IMR-90 (cell line): ENCODE data around the gene SGPL1. TPM values are rescaled to one million over a fixed set of nuclear protein-coding genes. Genes with fewer than 3 reads are reported as not detected.

Experiments
- ATAC-seq: fragments of 200-7000 bp; cut with Tn5 transposase; 2 replicates; pipeline ENCODE4 v1.9.1; 2020; ENCODE audit warnings: low read depth, mild to moderate bottlenecking, moderate library complexity
- BruUV-seq: library from RNA; stranded (reverse); fragments of 400-500 nt; replicated peaks from 2 replicates; lab custom pipeline; 2021; lab: Mats Ljungman, UMichigan
- CTCF ChIA-PET: fragments of 300-600 bp; formaldehyde crosslinking; extraction: SDS; loops from one replicate; lab custom pipeline; 2021; ENCODE audit warnings: antibody characterized with exemption; lab: Yijun Ruan, JAX
- POLR2A ChIA-PET: fragments of 300-600 bp; sonication (Branson Sonifier 250); formaldehyde crosslinking; loops from one replicate; lab custom pipeline; 2022; ENCODE audit warnings: antibody characterized with exemption; ENCODE audit not compliant: unreplicated experiment; lab: Charles Lee
- DNase-seq: peaks from one replicate; pipeline ENCODE4 v3.0.0; 2013
- H2AFZ ChIP-seq: replicated peaks from 2 replicates; pipeline ENCODE3; 2013; ENCODE audit warnings: low read length, mild to moderate bottlenecking; ENCODE audit not compliant: poor library complexity
- H2AK5ac ChIP-seq: 2 replicates; pipeline ENCODE4 v1.6.1; 2013; ENCODE audit warnings: low read depth, low read length, inconsistent platforms
- H2AK9ac ChIP-seq: replicated peaks from 2 replicates; pipeline ENCODE3; 2013; ENCODE audit warnings: mild to moderate bottlenecking, low read depth, low read length, moderate library complexity; ENCODE audit not compliant: poor library complexity
- H2BK120ac ChIP-seq: 2 replicates; pipeline ENCODE4 v1.6.1; 2013; ENCODE audit warnings: low read depth, low read length, inconsistent platforms
- H2BK15ac ChIP-seq: 3 replicates; pipeline ENCODE4 v1.6.1; 2013; ENCODE audit warnings: low read depth, low read length, inconsistent platforms
- H2BK20ac ChIP-seq: 2 replicates; pipeline ENCODE4 v1.6.1; 2013; ENCODE audit warnings: low read depth, mild to moderate bottlenecking, inconsistent platforms, low read length, moderate library complexity
- H2BK5ac ChIP-seq: 2 replicates; pipeline ENCODE4 v1.6.1; 2013; ENCODE audit warnings: mild to moderate bottlenecking, low read depth, low read length, inconsistent platforms; ENCODE audit not compliant: poor library complexity, severe bottlenecking
- H3K14ac ChIP-seq: replicated peaks from 2 replicates; pipeline ENCODE4 v1.6.1; 2013; ENCODE audit warnings: low read depth, low read length, inconsistent platforms
- H3K18ac ChIP-seq: 2 replicates; pipeline ENCODE4 v1.6.1; 2013; ENCODE audit warnings: low read depth, low read length, control low read depth
- H3K23ac ChIP-seq: 2 replicates; pipeline ENCODE4 v1.6.1; 2013; ENCODE audit warnings: low read depth, low read length, inconsistent platforms
- H3K27ac ChIP-seq: 2 replicates; pipeline ENCODE4 v1.5.1; 2013; ENCODE audit warnings: mild to moderate bottlenecking, control low read depth, low read length; ENCODE audit not compliant: insufficient read depth
- H3K27me3 ChIP-seq: 2 replicates; pipeline ENCODE4 v1.6.1; 2013; ENCODE audit warnings: low read length; ENCODE audit not compliant: control insufficient read depth, insufficient read depth
- H3K36me3 ChIP-seq: 2 replicates; pipeline ENCODE4 v1.6.1; 2013; ENCODE audit warnings: low read length, mixed read lengths; ENCODE audit not compliant: control insufficient read depth, insufficient read depth
- H3K4ac ChIP-seq: 2 replicates; pipeline ENCODE4 v1.6.1; 2013; ENCODE audit warnings: low read depth, low read length, inconsistent platforms
- H3K4me1 ChIP-seq: 2 replicates; pipeline ENCODE4 v1.6.1; 2013; ENCODE audit warnings: low read length, mixed read lengths; ENCODE audit not compliant: control insufficient read depth, insufficient read depth
- H3K4me2 ChIP-seq: 2 replicates; pipeline ENCODE4 v1.6.1; 2013; ENCODE audit warnings: low read depth, mild to moderate bottlenecking, control low read depth, low read length, moderate library complexity
- H3K4me3 ChIP-seq: 2 replicates; pipeline ENCODE4 v1.5.1; 2013; ENCODE audit warnings: low read depth, mild to moderate bottlenecking, control low read depth, low read length, moderate library complexity; ENCODE audit not compliant: insufficient read depth
- H3K56ac ChIP-seq: 2 replicates; pipeline ENCODE4 v1.6.1; 2013; ENCODE audit warnings: low read length, inconsistent platforms; ENCODE audit not compliant: insufficient read depth; ENCODE audit errors: extremely low read depth
- H3K79me1 ChIP-seq, 2 experiments: 2 replicates each; pipeline ENCODE4 v1.6.1; 2013; ENCODE audit warnings: low read length in 2 of 2, inconsistent platforms in 1 of 2, low read depth in 1 of 2
- H3K9ac ChIP-seq: 2 replicates; pipeline ENCODE4 v1.6.1; 2013; ENCODE audit warnings: low read depth, low read length, control low read depth
- H3K9me1 ChIP-seq: 2 replicates; pipeline ENCODE4 v1.6.1; 2013; ENCODE audit warnings: low read length, inconsistent platforms; ENCODE audit not compliant: insufficient read depth
- H3K9me3 ChIP-seq: 2 replicates; pipeline ENCODE4 v1.6.1; 2013; ENCODE audit warnings: low read length; ENCODE audit not compliant: control insufficient read depth, insufficient read depth
- H4K20me1 ChIP-seq: 2 replicates; pipeline ENCODE4 v1.6.1; 2013; ENCODE audit warnings: low read length, inconsistent platforms; ENCODE audit not compliant: insufficient read depth
- H4K5ac ChIP-seq: 2 replicates; pipeline ENCODE4 v1.6.1; 2013; ENCODE audit warnings: mild to moderate bottlenecking, low read depth, low read length, control low read depth
- H4K8ac ChIP-seq, 2 experiments: 2 replicates each; pipeline ENCODE4 v1.6.1; 2013; ENCODE audit warnings: low read depth in 2 of 2, low read length in 2 of 2, control low read depth in 1 of 2, inconsistent platforms in 1 of 2
- H4K91ac ChIP-seq: 2 replicates; pipeline ENCODE4 v1.6.1; 2013; ENCODE audit warnings: low read depth, low read length, inconsistent platforms; ENCODE audit not compliant: insufficient read depth
- BHLHE40 ChIP-seq: fragments of 150-350 bp; IDR thresholded peaks from 2 replicates; pipeline ENCODE4 v1.6.1; 2016; ENCODE audit warnings: mild to moderate bottlenecking, low read depth, low read length
- CEBPB ChIP-seq: IDR thresholded peaks from 2 replicates; pipeline ENCODE4 v1.6.1; 2012; ENCODE audit warnings: low read depth, low read length, improper control_type of control experiment
- CHD1 ChIP-seq: IDR thresholded peaks from 2 replicates; pipeline ENCODE4 v1.6.1; 2012; ENCODE audit warnings: low read depth, low read length, improper control_type of control experiment
- FOS ChIP-seq: fragments of 150-350 bp; IDR thresholded peaks from 2 replicates; pipeline ENCODE4 v1.6.1; 2016; ENCODE audit warnings: low read depth, low read length
- MAFK ChIP-seq: IDR thresholded peaks from 2 replicates; pipeline ENCODE4 v1.6.1; 2012; ENCODE audit warnings: low read depth, low read length, improper control_type of control experiment
- MAZ ChIP-seq: IDR thresholded peaks from 2 replicates; pipeline ENCODE4 v1.6.1; 2012; ENCODE audit warnings: low read depth, mild to moderate bottlenecking, low read length, improper control_type of control experiment, moderate library complexity, borderline replicate concordance
- MXI1 ChIP-seq: IDR thresholded peaks from 2 replicates; pipeline ENCODE4 v1.6.1; 2012; ENCODE audit warnings: low read depth, mild to moderate bottlenecking, low read length, moderate library complexity, borderline replicate concordance
- NFE2L2 ChIP-seq: fragments of 150-350 bp; IDR thresholded peaks from 2 replicates; pipeline ENCODE4 v1.6.1; 2016; ENCODE audit warnings: low read depth, mild to moderate bottlenecking, low read length
- POLR2A ChIP-seq: IDR thresholded peaks from 2 replicates; pipeline ENCODE4 v1.6.1; 2012; ENCODE audit warnings: mild to moderate bottlenecking, low read depth, low read length
- RCOR1 ChIP-seq: IDR thresholded peaks from 2 replicates; pipeline ENCODE4 v1.6.1; 2012; ENCODE audit warnings: mild to moderate bottlenecking, low read length, improper control_type of control experiment; ENCODE audit not compliant: insufficient replicate concordance
- RFX5 ChIP-seq: IDR thresholded peaks from 2 replicates; pipeline ENCODE4 v1.8.0; 2012; ENCODE audit warnings: low read depth, mild to moderate bottlenecking, low read length, moderate library complexity
- SMC3 ChIP-seq: fragments of 150-350 bp; IDR thresholded peaks from 2 replicates; pipeline ENCODE4 v1.6.1; 2016; ENCODE audit warnings: low read depth, mild to moderate bottlenecking, antibody characterized with exemption, low read length, moderate library complexity
- WGBS, 2 experiments: methylation state at CpG; one replicate each; pipeline versions ENCODE4 v1.1.5 to v1.1.7; 2013; ENCODE audit warnings: missing lambda C conversion rate in 2 of 2; ENCODE audit not compliant: insufficient read length in 1 of 2; ENCODE audit errors: extremely low coverage in 2 of 2; 5-methylcytosine and 5-hydroxymethylcytosine counted together
- dilution Hi-C: fragments of 300-500 bp; cut with HindIII; formaldehyde crosslinking; loops from one replicate; pipeline ENCODE4 v1.14.3; 2018; ENCODE audit warnings: low sequenced_read_pairs; ENCODE audit not compliant: unreplicated experiment
- in situ Hi-C: fragments of 300-500 bp; cut with MboI; formaldehyde crosslinking; loops from 3 replicates; pipeline ENCODE4 v1.14.3; 2019; ENCODE audit warnings: low sequenced_read_pairs, inconsistent platforms, mixed read lengths
- intact Hi-C: fragments of 100-400 bp; cut with micrococcal nuclease; formaldehyde crosslinking; loops from 2 replicates; pipeline ENCODE4 v1.10.0; 2022
- polyA plus RNA-seq, 3 experiments: library from polyadenylated mRNA; depleted of rRNA; stranded (reverse); fragments of >200 nt; gene quantifications; 2 replicates each; pipeline ENCODE4 v1.2.3, GENCODE V29; 2012; ENCODE audit warnings: low replicate concordance in 1 of 3
- total RNA-seq: library from RNA; depleted of rRNA; stranded (reverse); fragments of >200 nt; gene quantifications from 2 replicates; pipeline ENCODE4 v1.2.3, GENCODE V29; 2012
- TF ChIP-seq, protein P1 (sequence below): conservative IDR thresholded peaks from 2 replicates; pipeline ENCODE4 v1.5.1; 2012; ENCODE audit warnings: mild to moderate bottlenecking, low read depth, low read length, improper control_type of control experiment
- TF ChIP-seq, protein P2 (sequence below): fragments of 150-350 bp; IDR thresholded peaks from 2 replicates; pipeline ENCODE4 v1.6.1; 2017; ENCODE audit warnings: mild to moderate bottlenecking, antibody characterized with exemption, low read length, low read depth

The SGPL1 gene
- total and polyA plus RNA-seq, 2 of the 4 experiments (the other 2 are of a cell fraction) = 12.2 to 26.7 TPM

DNA sequence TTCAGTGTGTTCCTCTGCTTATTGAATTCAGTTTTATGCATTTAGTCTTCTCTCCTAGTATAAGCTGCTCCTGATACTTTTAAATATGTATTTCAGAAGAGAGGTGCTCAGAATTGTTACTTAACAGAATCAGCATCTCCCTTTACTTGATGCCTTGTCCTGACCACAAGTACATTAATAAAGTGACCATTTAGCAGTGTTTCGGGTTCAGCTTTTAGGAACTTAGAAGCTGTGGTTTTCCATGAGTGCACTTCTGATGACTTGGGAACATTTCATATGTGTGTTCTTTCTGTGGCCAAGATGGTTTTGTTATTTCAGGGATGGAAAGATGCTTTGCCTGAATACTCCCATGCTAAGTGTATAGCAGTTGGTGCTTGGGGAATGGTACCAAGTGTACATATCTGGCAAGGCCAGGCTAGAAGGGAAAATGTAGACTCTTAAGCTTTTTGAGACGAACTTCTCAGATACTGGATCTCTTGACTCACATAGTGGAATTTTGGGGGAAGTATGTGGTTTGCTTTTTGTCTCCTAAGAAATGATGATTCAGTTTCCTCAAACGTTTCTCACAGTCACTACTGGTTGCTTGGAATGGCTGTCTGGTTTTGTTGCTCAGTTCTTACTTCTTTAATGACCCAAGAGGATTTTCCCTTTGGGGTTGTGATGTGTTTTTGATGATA, 17.2 kb downstream of the SGPL1 start:
- Histone ChIP-seq H3K79me1 (peaks cover 46 to 73% of the 10 kb centered on the region in 2 experiments), H3K14ac (peak overlapping the region; percentile 73), H3K9ac (no peak overlapping the region; the same call in 1 of the 2 replicates), H3K4me2 (peak overlapping the region; percentile 85; the same call in 1 of the 2 replicates), H3K4ac (peak overlapping the region; percentile 68), H4K91ac (peak overlapping the region; percentile 64), H4K20me1 (peaks cover 3% of the 10 kb centered on the region; the same call in 1 of the 2 replicates), H3K23ac (peak overlapping the region; percentile 63; the same call in 1 of the 2 replicates), H2BK20ac (peak overlapping the region; percentile 74), H2BK120ac (peak overlapping the region; percentile 76), H4K5ac (peak overlapping the region; percentile 25; the same call in 1 of the 2 replicates), H3K4me1 (peaks cover 27% of the 10 kb centered on the region), H2AK5ac (0 out of 2 replicates have a peak overlapping the region, but pooled peaks have one; percentile 12), H3K4me3 (peak overlapping the region; percentile 8; the same call in 1 of the 2 replicates), H2AK9ac (no peak overlapping the region), H3K36me3 (peaks cover 4% of the 10 kb centered on the region; the same call in 1 of the 2 replicates), H3K18ac (peak overlapping the region; percentile 34; the same call in 1 of the 2 replicates), H3K27me3 (no peaks in the 10 kb centered on the region), H2BK5ac (peak overlapping the region; percentile 91), H4K8ac (peak overlapping the region in 1 of 2 experiments; percentile 64; a peak in 2 of 4 replicates), H3K27ac (no peak overlapping the region), H2AFZ (no peak overlapping the region), H3K9me1 (peaks cover 9% of the 10 kb centered on the region; the same call in 1 of the 2 replicates), H3K9me3 (peaks cover 3% of the 10 kb centered on the region), H2BK15ac (peak overlapping the region; percentile 59; the same call in 1 of the 3 replicates), H3K56ac (peak overlapping the region; percentile 57)
- POLR2A ChIA-PET = interaction anchor here (0.6 kb wide), 1 partner anchor 429 kb away, joined by 4 read pairs; no protein-coding TSS in a partner anchor
- BruUV-seq = no TSS peak
- intact Hi-C loops (no loop called here), dilution Hi-C loops (no loop called here), in situ Hi-C loops (no loop called here)
- no CpG with 5 or more reads among the region's 3 CpGs for WGBS, 2 experiments
- TF ChIP-seq MAFK = peak; percentile 62
- no peak for TF ChIP-seq RFX5
- TF ChIP-seq RCOR1 = no peak
- peak; percentile 72 for TF ChIP-seq FOS
- TF ChIP-seq, protein P1, sequence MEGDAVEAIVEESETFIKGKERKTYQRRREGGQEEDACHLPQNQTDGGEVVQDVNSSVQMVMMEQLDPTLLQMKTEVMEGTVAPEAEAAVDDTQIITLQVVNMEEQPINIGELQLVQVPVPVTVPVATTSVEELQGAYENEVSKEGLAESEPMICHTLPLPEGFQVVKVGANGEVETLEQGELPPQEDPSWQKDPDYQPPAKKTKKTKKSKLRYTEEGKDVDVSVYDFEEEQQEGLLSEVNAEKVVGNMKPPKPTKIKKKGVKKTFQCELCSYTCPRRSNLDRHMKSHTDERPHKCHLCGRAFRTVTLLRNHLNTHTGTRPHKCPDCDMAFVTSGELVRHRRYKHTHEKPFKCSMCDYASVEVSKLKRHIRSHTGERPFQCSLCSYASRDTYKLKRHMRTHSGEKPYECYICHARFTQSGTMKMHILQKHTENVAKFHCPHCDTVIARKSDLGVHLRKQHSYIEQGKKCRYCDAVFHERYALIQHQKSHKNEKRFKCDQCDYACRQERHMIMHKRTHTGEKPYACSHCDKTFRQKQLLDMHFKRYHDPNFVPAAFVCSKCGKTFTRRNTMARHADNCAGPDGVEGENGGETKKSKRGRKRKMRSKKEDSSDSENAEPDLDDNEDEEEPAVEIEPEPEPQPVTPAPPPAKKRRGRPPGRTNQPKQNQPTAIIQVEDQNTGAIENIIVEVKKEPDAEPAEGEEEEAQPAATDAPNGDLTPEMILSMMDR = no peak
- TF ChIP-seq POLR2A = no peak
- TF ChIP-seq MXI1 = no peak
- TF ChIP-seq SMC3 = no peak
- TF ChIP-seq BHLHE40 = no peak
- no peak for TF ChIP-seq NFE2L2
- TF ChIP-seq CHD1 = no peak
- TF ChIP-seq MAZ = no peak
- TF ChIP-seq, protein P2, sequence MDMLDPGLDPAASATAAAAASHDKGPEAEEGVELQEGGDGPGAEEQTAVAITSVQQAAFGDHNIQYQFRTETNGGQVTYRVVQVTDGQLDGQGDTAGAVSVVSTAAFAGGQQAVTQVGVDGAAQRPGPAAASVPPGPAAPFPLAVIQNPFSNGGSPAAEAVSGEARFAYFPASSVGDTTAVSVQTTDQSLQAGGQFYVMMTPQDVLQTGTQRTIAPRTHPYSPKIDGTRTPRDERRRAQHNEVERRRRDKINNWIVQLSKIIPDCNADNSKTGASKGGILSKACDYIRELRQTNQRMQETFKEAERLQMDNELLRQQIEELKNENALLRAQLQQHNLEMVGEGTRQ = no peak
- no peak; the same call in 1 of the 2 replicates for TF ChIP-seq CEBPB
- CTCF ChIA-PET = interaction anchor here (0.7 to 0.9 kb wide), 2 partner anchors 13 to 17 kb away, joined by 3 to 4 read pairs; partner anchors contain the start of gene SGPL1
- peak; percentile 93 for DNase-seq
- ATAC-seq = peak; percentile 87
